Kidney (tissue), 14 donors: ENCODE results near the gene UBE3C. TPM values are rescaled to one million over a fixed set of nuclear protein-coding genes. Genes with fewer than 3 reads are reported as not detected.

Source experiments
- DNase-seq, 5 donors: peaks; one replicate each; pipeline ENCODE4 v3.0.0-alpha.2; 2013 to 2020
- FAIRE-seq: peaks from 2 replicates; lab custom pipeline; 2012; peaks lifted over from hg19 to GRCh38; lab: Jason Lieb, UNC
- H3K27ac ChIP-seq, 2 donors: one replicate each; pipeline ENCODE4 v1.7.0; 2013; ENCODE audit warnings: low read depth in 2 of 2, low read length in 2 of 2, inconsistent platforms in 1 of 2
- H3K27me3 ChIP-seq: one replicate; pipeline ENCODE4 v1.7.1; 2013; ENCODE audit warnings: low read length, inconsistent platforms; ENCODE audit not compliant: control insufficient read depth, insufficient read depth
- H3K36me3 ChIP-seq, 3 donors: one replicate each; pipeline versions ENCODE4 v1.7.0 to v1.7.1; 2013; ENCODE audit warnings: low read length in 3 of 3, control low read depth in 1 of 3, inconsistent platforms in 1 of 3; ENCODE audit not compliant: insufficient read depth in 3 of 3, control insufficient read depth in 2 of 3
- H3K4me1 ChIP-seq, 3 donors: one replicate each; pipeline versions ENCODE4 v1.7.0 to v1.7.1; 2013; ENCODE audit warnings: low read length in 3 of 3, inconsistent platforms in 1 of 3, low read depth in 1 of 3; ENCODE audit not compliant: control insufficient read depth in 2 of 3, insufficient read depth in 2 of 3
- H3K4me3 ChIP-seq, 3 donors: one replicate each; pipeline versions ENCODE4 v1.7.0 to v1.8.1; 2013; ENCODE audit warnings: low read length in 3 of 3, control low read depth in 1 of 3, inconsistent platforms in 1 of 3
- H3K9ac ChIP-seq, 3 donors: one replicate each; pipeline versions ENCODE4 v1.7.0 to v1.7.1; 2013; ENCODE audit warnings: low read length in 3 of 3, control low read depth in 1 of 3, inconsistent platforms in 1 of 3
- H3K9me3 ChIP-seq, 3 donors: one replicate each; pipeline versions ENCODE4 v1.7.0 to v1.7.1; 2013; ENCODE audit warnings: low read length in 3 of 3, control low read depth in 1 of 3, inconsistent platforms in 1 of 3; ENCODE audit not compliant: control insufficient read depth in 2 of 3, insufficient read depth in 1 of 3
- CTCF ChIP-seq: IDR thresholded peaks from 3 replicates; pipeline ENCODE4 v1.5.1; 2012; ENCODE audit warnings: mild to moderate bottlenecking, moderate library complexity, borderline replicate concordance; ENCODE audit not compliant: insufficient read depth; ENCODE audit errors: extremely low read depth
- intact Hi-C: fragments of 100-400 bp; cut with DNase I; formaldehyde crosslinking; loops from one replicate; pipeline ENCODE4 v1.11.1; 2022
- polyA plus RNA-seq: library from polyadenylated mRNA; stranded (reverse); fragments of 350-450 nt; fragmentation: Illumina TruSeq; extraction: RNeasy Lipid Tissue Mini Kit (QIAGEN cat#74804); gene quantifications from one replicate; pipeline ENCODE4 v1.2.3, GENCODE V29; 2014; ENCODE audit warnings: low read depth, low replicate concordance; ENCODE audit not compliant: insufficient read depth
- total RNA-seq: library from RNA; stranded (reverse); fragmentation: NEBNext Ultra II Directional; extraction: Animal tissue kit (Norgen Biotek cat#: 25700); gene quantifications from one replicate; pipeline ENCODE4 v1.2.1, GENCODE V29; 2021
- donor health status: control.
- donor health status: control.
- donor health status: control.
- donor health status: control.
- donor health status: control.
- donor health status: DM: yes; HTN: yes; CAD: no.
- donor health status: Normal renal cell carcinoma (clear cell type).

UBE3C gene
- total and polyA plus RNA-seq, 2 donors from 2014 or later = 20.9 to 58.5 TPM

GRCh38 chr7:157151626-157152339 lies 13.1 kb downstream of the UBE3C start:
- Histone ChIP-seq H3K36me3 (no peaks in the 10 kb centered on the region), H3K4me3 (no peak overlapping the region), H3K27me3 (no peaks in the 10 kb centered on the region), H3K4me1 (peaks cover 0 to 14% (median 11%) of the 10 kb centered on the region in 3 donors), H3K9me3 (no peaks in the 10 kb centered on the region), H3K9ac (no peak overlapping the region), H3K27ac (no peak overlapping the region)
- intact Hi-C loops = no loop called here
- FAIRE-seq (no peak), DNase-seq (peak in 2 of 5 donors; percentile 42 to 46)
- no peak for TF ChIP-seq CTCF

DNA sequence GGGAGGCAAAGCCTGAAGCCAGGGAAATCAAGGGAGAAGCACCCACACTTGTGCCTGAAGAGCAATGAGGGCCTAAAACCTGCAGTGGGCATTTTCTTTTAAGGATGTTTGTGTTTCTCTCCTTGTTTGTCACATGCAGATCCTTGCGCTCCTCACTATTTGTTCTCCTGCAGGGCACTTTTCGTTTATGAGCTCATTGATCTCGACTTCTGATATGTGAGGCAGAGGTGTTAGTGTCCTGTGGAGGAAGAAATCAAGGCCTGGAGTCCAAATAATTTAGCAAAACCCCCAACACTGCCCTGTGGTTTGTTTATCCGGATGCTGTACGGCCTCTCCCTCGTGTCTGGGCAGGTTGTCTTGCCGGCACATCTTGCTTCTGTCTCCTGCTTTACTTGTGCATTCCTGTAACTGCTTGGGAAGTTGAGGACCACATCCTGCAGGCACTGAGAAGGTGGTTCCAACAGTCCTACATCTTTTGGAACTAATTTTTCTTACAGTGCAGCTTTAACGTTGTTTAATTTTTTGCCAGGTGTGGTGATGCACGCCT lies 13.7 kb downstream of the UBE3C start:
- TF ChIP-seq CTCF = no peak
- no peaks in the 10 kb centered on the region for H3K27me3 ChIP-seq
- DNase-seq (no peak), FAIRE-seq (no peak)
- no peaks in the 10 kb centered on the region for H3K9me3 ChIP-seq
- no peaks in the 10 kb centered on the region for H3K36me3 ChIP-seq
- H3K4me3 ChIP-seq = no peak overlapping the region
- no peak overlapping the region for H3K27ac ChIP-seq
- H3K4me1 ChIP-seq = peaks cover 0 to 11% (median 9%) of the 10 kb centered on the region in 3 donors
- no peak overlapping the region for H3K9ac ChIP-seq
- intact Hi-C loops = no loop called here

DNA sequence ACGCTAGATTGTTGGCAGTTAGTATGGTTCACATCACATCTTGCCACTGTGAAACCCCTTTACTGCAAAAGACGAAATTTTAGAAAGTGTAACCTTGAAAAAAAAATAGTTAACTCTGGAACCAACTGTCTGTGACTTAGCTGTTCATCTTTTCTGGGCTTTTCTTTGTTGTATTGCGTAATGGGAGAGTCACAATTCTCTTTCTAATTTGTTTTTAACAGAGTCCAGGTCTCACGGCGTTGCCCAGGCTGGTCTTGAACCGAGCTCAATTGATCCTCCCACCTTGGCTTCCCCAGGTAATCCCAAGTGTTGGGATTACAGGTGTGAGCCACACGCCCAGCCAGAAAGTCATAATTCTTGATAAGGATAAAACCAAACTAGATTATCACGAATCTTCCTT lies 14.5 kb downstream of the UBE3C start:
- Histone ChIP-seq H3K4me3 (no peak overlapping the region), H3K27me3 (no peaks in the 10 kb centered on the region), H3K4me1 (peaks cover 0 to 11% (median 6%) of the 10 kb centered on the region in 3 donors), H3K9me3 (no peaks in the 10 kb centered on the region), H3K36me3 (no peaks in the 10 kb centered on the region), H3K27ac (no peak overlapping the region), H3K9ac (no peak overlapping the region)
- DNase-seq (no peak), FAIRE-seq (no peak)
- no peak for TF ChIP-seq CTCF
- intact Hi-C loops = no loop called here
